Vagina (tissue), 2 donors: ENCODE results near the gene PWWP2A.

Experiments
- POLR2A ChIP-seq, 2 donors: fragments of 450-650 bp; IDR thresholded peaks; one replicate each; pipeline ENCODE4 v1.6.1; 2017; ENCODE audit warnings: antibody characterized with exemption in 2 of 2, mild to moderate bottlenecking in 2 of 2, moderate library complexity in 2 of 2
- POLR2AphosphoS5 ChIP-seq, 2 donors: sonication (generic); formaldehyde crosslinking; IDR thresholded peaks; one replicate each; pipeline ENCODE4 v1.9.0; 2017; ENCODE audit warnings: antibody characterized with exemption in 2 of 2, mild to moderate bottlenecking in 2 of 2, low read depth in 1 of 2; ENCODE audit not compliant: insufficient read depth in 1 of 2
- TF ChIP-seq, protein P1 (sequence below), 3 experiments: fragments of 450-650 bp in 2 of 3; fragments of 200-600 bp in 1 of 3; sonication (generic) in 1 of 3; IDR thresholded peaks; one replicate each; pipeline ENCODE4 v1.5.1; 2017 to 2019; ENCODE audit warnings: antibody characterized with exemption in 3 of 3, mild to moderate bottlenecking in 2 of 3, moderate library complexity in 2 of 3

DNA sequence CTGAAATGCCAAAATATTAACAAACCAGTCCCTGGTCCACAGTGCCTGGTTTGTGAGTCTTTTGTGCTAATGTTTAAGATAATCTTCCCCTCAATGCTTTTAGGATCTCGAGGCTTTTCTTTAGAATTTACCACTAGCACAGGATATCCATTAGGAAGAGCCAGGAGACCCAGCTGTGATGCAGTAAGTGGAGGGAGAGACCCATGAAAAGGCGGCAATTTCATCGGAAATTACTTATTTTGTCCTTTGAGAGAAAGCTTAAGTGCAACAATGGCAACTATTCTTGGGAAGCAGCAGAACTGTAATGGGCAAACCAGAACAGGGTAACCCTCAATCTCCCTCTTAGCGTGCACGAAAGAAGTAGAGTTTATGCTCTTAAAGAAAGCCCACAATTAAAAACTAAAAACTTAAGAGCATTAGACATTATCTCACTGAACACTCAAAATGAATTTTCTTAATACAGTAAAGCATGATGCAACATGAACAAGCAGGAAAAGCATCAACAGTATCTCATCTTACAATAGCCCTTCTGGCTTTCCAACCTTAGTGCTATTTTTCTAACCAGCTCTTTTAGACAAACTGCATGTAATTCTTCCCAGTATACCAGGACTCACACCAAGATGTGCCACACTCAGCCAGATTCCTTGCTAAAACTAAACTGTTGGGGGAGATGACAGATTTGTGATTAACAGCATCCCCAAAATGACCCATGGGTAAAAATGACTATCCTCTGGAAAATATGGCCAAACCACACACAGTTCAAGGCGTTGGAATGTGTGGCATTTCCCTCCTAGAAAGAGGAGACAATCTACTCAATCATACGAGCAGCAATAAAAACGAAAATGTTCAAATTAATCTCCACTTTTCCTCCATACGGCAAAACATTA is 36.4 kb downstream of the PWWP2A start:
- TF ChIP-seq POLR2A (IDR thresholded peaks at IDR 0.05) = no peak
- TF ChIP-seq, protein P1, sequence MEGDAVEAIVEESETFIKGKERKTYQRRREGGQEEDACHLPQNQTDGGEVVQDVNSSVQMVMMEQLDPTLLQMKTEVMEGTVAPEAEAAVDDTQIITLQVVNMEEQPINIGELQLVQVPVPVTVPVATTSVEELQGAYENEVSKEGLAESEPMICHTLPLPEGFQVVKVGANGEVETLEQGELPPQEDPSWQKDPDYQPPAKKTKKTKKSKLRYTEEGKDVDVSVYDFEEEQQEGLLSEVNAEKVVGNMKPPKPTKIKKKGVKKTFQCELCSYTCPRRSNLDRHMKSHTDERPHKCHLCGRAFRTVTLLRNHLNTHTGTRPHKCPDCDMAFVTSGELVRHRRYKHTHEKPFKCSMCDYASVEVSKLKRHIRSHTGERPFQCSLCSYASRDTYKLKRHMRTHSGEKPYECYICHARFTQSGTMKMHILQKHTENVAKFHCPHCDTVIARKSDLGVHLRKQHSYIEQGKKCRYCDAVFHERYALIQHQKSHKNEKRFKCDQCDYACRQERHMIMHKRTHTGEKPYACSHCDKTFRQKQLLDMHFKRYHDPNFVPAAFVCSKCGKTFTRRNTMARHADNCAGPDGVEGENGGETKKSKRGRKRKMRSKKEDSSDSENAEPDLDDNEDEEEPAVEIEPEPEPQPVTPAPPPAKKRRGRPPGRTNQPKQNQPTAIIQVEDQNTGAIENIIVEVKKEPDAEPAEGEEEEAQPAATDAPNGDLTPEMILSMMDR (IDR thresholded peaks at IDR 0.05) = no peak
- TF ChIP-seq POLR2AphosphoS5 (IDR thresholded peaks at IDR 0.05; ENCODE audit: insufficient read depth in 1 of 2, low read depth in 1 of 2) = no peak
